NCI-H2107 treated with DMSO at 0.1 percent for 48 hours (cell line): Measurements from ENCODE around the gene CHRNA7.

Experiments
- DNase-seq: peaks from one replicate; lab custom pipeline; 2025; ENCODE audit not compliant: unreplicated experiment; lab: John Stamatoyannopoulos, UW

The CHRNA7 gene

DNA sequence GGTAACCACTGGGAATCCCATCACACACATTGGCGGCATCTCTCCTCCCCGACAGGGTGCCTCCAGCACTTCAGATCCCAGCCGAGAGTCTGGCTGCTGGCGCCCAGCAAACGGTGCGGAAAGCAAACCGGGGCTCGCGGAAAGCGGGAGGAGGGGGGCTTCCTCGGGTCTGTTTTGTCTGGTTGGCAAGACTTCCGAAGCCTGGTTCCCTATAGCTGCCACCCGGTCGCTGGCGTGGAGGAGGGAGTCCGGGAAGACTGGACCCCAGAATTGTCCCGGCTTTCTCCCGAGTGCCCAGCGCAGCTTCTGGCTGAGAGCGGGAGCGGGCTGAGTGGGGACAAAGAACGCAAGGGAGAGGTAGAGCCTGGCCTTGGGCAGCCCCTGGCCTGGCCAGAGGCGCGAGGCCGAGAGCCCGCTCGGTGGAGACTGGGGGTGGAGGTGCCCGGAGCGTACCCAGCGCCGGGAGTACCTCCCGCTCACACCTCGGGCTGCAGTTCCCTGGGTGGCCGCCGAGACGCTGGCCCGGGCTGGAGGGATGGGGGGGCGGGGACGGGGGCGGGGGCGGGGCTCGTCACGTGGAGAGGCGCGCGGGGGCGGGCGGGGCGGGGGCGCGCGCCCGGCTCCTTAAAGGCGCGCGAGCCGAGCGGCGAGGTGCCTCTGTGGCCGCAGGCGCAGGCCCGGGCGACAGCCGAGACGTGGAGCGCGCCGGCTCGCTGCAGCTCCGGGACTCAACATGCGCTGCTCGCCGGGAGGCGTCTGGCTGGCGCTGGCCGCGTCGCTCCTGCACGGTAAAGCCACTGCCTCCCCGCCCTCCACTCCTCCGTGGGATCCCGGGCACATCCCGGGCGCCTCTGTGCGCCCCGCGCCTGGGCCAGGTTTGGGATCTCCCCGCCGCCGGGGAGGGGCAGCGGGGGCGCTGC, at the start of gene CHRNA7:
TSS of gene CHRNA7 (plus strand) at position 654 of the 920 bp plus-strand sequence. CDS start at position 734, 80 bp downstream.
- DNase-seq = no peak

DNA sequence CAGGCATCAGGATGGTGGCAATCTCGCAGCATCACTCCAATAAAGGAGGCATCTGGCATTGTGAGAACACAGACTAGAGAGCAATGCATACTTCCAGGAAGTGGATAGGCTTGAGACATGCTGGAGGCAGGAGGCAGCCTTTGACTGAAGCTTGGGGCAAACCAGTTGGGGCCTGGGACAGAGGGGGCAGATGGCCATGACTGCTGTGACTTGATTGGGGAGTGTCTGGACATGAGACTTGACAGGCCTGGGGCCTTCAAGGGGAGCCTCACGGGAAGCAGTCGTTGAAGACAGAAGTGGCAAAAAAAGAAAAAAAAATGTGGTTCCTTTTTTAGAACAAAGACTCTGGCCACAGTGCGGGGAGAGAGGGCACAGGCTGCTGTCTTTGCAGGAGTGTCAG, 44.7 kb upstream of the CHRNA7 start:
- no peak for DNase-seq

DNA sequence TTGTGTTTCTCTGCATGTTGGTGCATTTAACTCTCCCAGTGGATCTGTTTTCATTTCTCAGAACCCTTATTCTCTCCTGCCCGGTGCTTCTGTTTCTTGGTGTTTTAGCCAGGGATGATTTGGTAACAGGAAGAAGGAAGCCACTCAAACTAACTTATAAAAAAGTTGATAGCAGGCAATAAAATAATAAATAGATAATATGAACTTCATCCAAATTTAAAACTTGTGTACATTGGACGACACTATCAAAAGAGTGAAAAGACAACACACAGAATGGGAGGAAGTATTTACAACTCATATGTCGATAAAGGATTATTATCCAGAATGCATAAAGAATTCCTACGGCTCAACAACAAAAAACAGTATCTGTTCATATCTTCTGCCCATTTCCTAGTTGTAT, 37.3 kb upstream of the CHRNA7 start:
- no peak for DNase-seq

DNA sequence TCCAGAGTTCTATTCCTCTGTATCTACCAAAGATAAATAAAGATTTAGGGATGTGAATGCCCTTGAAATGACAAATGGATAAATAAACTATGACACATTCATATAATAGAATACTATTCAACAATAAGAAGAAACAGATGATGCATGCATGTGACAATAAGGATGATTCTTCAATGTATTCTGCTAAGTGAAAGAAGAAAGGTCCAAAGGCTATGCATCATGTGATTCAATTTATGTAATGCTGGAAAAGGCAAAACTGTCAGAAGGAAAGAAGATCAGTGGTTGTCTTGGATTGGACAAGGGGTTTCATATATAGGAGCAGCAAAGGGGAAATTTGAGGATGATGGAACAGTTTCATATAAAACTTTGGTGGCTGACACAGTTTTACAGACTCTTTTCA, 32.6 kb upstream of the CHRNA7 start:
- no peak for DNase-seq

DNA sequence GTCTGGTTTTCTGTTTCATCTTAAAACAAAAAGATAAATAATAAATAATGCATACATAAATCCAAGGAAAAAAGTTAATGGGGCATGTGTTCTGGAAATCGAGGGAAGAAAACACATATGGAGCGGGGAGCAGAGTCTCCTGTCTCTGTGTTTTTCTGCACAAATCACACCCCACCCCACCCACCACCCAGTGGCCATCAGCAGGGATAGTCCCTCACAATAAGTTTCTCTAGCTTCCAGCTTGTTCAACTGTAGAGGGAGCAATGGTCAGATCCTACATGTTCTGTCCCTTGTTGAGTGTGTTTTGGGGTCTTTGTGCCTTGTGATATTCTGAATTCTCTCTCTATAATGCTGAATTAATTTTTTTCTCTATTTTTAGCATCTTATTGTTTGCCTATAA, 26.8 kb upstream of the CHRNA7 start:
- no peak for DNase-seq

DNA sequence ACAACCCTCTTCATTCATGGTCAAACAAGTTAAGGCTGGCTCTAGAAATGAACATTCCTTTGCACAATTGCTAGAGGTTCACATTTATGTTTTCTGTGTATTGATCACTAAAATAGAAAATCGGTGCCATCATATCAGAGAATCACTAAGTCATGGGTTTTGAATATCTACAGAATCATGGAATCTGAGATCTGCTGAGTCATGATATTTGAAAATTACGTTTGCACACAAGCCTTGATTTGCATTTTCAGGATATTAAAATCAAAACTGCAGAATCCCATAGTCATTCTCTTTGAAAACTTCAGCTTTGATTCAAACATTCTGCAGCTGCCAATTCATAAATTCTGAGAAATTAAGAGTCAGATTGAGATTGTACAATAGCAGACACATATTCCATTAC, 26.1 kb upstream of the CHRNA7 start:
- DNase-seq = no peak

DNA sequence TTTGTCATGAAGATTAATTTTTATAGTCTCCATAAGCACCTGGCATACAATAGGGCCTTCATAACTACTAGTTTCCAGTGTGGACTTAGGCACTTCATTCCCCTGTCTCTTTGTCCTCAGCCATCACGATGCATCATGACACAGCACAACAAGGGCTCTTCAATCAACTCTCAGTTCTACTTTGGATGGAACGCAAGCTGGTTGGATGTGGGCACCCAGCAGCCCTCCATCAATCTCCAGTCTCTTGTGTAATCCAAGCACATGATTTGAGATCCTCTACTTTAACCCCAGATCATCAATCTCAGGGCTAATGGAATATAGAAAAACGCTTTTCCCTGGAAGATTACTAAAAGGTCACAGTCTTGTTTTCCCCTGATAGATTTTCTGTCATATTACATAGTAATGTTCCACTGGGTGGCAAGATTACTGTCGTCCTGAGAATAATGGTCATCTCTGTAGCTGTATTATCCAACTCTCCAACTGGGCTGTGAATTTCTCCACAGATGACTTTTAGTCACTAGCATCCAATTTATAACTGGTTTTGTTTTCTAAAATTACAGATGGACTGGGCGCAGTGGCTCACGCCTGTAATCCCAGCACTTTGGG, 22.9 kb upstream of the CHRNA7 start:
- DNase-seq = no peak

DNA sequence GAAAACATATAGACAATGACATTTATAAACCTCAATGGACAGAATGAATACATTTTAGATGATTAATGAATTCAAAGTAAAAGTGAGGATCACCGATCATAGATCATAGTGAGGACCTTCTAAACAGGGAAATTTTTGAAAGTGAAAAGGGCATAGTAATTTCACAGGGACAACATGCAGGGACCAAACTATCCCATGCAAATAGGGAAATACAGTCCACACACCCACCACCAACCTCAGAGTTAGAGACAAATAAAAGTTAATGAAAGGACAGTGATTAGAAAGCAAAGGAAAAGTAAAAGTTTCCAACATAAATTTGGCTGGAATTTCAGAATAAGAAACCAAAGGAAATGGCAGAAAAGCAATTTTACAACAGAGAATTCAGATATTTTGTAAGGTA, 15.4 kb upstream of the CHRNA7 start:
- no peak for DNase-seq

DNA sequence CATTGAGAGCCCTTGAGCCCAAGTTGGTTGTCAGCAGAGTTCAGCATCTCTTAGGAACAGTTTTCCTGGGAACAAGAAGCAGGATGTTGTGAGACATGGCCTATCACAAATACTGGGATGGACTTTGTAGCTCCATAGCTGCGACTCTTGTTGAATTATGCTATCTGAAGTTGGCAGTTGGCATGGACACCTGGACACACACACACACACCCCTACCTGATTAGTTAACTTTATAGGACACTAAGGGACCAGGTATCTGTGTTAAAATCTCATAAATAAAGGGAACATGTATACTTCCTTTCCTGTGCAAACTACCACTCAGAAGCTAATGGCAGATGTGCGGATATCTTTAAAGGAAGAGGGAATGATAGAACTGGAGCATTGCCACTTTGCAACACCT, 10.2 kb upstream of the CHRNA7 start:
- no peak for DNase-seq

DNA sequence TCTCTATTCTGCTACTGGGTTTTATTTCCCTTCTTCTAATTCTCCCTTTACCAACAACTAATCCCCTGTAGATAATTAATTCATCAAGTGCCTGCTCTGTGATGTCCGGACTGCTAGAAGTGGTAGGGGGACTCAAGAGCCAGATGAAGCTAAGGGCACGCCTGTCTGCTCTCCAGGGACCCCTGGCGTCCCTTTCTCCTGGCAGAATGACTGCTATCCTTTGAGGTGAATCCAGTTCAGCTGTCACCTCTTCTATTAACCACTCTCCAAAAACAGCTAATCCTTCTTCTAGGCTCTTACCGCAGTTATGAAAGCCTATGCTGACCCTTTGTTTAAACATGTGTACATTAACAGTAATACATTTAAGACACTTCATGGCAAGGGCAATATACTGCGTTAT, 1.4 kb upstream of the CHRNA7 start:
- no peak for DNase-seq

DNA sequence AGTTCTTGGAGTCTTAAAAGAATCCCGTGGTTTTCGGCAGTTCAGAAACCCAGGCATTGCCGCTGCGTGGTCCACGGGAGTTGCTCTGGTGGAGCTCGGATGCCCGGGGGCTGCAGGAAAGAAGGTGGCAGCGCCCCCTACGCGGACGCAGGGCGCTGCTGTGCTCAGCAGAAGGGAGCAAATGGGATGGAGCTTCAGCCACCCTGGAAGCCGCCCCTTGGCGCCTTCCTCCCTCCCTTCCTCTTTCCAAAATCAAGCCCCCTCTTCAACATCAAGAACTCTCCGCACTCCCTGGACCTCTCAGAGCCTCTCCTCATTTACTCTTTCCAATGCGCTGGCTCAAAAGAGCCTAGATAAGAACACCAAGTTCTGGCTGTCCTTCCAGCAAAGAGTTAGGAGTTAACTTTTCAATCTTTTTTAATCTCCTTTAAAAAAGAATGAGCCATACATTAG, 880 bp upstream of the CHRNA7 start:
- DNase-seq = no peak

DNA sequence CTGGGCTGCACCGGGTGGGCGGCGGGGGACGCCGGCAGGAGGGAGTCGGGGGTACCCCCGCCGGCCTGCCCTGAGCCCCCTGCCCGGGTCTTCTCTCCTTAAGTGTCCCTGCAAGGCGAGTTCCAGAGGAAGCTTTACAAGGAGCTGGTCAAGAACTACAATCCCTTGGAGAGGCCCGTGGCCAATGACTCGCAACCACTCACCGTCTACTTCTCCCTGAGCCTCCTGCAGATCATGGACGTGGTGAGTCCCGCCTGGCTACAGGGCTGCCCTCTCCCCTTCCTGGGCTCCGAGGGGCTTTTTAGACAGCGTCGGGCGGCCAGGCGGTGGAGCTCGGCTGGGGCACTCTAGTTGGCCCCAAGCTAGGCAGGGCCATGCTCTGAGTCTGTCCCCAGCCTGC, 480 bp downstream of the CHRNA7 start:
- DNase-seq = no peak

DNA sequence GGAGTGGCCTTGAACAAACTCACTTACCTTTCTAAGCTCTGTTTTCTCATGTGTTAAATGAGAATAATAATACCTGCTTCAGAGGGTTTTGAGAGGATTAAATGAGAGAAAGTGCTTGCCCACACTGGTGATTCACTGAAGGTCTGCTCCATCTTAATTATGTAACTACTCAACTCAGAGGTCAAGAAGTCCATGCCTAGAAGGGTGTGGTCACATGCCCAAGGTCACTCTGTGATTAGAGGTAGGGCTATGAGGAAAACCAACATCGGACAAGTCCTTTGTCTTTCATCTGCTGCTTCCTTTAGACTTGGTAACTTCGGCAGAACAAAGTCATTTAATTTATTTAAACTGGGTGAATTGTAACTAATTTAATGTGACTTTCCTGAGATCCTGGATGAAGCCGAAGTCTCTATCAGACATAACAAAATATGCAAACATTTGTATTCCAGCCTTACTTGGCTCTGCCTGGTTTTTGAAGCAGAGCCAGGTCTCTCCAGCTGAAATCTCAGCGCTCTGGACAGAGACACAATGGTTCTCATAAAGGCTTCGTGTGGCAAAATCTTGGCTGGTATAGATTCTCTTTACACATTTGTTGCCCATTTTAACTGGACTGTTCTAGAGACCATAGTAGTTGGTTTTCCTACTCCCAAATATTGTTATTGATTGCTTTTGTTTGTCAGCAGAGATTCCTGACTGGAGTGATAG, 3.0 kb downstream of the CHRNA7 start:
- DNase-seq = no peak

DNA sequence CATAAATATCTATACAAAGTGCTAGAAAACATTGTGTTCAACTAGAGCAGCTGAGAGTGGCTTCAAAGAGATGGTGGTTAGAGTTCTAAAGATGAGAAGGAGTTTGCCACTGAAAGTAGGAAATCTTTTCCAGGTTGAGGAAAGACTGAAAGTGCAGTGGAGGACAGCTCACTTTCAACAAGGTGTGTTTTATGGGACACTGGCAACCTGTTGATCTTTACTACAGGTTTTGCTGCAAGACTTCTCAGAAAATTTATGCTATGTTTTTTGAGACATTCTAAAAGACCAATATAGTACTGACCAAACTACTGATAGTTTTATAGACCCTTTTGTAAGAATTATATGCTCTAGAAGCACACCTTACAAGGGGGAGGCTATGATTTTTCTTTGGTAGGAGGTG, 3.8 kb downstream of the CHRNA7 start:
- no peak for DNase-seq

DNA sequence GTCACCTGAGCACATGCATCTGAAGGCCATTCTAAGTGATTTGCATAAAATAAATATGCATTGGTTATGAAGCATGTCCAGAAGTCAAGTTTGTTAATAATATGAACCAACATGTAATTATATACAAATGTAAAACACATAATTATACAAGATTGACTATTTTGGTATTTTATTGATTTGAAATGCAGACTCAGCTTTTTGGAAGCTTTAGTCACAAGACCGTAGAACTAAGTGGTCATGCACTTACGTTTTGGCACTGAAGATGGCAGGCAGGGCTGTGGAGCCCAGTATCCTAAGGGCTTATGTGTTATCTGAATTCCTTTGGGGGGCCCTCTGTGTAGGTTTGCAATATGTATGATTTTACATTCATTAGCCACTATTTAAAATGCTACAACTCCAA, 5.0 kb downstream of the CHRNA7 start:
- DNase-seq = no peak

DNA sequence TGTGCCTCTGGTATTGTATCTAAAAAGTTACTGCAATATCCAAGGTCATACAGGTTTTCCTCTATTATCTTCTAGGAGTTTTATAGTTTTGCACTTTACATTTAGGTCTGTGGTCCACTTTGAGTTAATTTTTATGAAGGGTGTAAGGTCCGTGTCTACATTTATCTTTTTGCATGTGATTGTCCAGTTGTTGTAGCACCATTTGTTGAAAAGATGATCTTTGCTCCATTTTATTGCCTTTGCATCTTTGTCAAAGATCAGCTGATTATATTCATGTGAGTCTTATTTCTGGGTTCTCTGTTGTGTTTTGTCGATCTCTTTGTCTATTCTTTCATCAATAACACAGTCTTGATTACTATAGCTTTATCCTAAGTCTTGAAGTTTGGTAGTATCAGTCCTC, 6.7 kb downstream of the CHRNA7 start:
- DNase-seq = no peak

DNA sequence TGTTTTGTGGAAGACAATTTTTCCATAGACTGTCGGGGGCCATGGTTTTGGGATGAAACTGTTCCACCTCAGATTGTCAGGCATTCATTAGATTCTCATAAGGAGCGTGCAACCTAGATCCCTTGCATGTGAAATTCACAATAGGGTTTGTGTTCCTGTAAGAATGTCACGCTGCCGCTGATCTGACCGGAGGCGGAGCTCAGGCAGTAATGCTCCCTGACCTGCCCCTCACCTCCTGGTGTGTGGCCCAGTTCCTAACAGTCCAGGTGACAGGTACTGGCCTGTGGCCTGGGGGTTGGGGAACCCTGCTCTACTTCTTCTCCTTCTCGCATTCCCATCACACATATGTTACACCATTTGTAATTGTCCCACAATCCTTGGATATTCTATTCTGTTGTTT, 11.0 kb downstream of the CHRNA7 start:
- no peak for DNase-seq

DNA sequence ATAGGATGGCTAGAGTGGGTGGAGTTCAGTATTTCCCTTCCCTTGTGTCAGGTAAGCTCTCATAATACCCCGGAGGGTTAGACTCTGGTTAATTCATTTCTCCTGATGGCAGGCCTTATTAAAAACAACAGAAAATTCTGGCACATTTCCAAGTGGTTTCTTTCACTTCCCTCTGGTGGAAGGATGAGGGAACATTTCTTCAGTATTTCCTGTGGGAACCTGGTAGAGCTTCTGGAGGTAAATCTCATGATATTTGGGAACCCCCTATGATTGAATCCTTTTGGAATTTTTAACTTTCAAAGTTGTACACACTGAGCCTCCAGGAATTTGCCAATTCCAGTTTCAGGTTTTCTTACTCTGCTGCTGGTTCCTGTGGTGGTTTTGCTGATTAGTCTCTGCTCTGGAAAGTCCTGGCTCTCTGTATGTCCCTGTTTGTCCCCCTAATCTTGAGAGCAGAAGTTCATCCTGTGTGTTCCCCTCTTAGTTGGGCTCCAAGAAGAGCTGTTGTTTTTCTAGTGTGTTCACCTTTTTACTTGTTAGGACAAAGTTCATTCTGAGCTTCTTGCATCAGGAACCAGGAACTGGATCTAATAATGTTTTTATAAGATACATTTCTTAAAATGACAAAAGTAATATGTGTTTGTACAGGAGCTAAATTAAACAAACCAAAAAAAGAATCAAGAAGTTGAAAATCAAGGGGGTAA, 12.1 kb downstream of the CHRNA7 start:
- DNase-seq = no peak

DNA sequence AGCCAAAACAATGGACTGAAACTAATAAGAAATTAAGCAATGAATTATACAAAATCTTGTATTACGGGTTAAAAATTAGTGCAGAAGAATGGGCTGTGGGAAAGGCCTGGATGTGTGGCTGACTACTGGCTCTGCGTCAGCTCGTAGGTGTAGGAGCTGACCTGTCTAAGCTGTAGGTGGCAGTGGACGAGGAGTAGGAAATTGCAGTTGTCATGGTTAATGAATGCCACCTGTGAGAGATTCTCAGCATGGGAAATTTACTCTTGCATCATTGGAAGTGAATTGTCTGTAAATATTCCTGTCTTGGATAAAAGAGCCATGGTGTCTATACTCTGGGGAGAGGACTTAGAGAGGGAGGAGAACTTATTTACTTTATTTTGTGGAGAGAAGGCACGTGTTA, 23.4 kb downstream of the CHRNA7 start:
- no peak for DNase-seq

DNA sequence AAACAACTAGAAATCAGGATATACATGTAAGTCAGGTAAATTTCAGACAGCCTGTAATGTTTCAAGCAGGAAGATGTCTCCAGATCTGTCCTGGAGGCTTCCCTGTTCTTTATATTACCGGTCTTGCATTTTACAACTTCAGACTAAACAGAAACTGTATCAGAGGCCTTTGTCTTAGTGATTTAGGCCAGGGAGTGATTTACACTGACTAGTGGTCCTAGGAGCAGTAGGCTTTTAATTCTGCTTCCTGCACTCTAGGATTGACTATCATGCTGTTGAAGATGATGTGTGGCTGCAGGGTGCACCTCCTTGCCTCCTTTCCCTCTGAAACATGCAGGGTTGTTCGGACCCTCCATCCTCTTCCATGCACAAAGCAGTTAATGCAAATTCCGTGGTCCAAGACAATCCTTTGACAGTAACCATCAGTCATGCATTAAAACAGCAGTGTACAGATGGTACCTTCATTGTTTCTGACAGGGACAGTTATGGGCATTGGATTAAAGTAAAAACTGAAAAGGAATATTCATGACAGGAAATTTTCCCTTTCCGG, 27.6 kb downstream of the CHRNA7 start:
- DNase-seq = no peak

DNA sequence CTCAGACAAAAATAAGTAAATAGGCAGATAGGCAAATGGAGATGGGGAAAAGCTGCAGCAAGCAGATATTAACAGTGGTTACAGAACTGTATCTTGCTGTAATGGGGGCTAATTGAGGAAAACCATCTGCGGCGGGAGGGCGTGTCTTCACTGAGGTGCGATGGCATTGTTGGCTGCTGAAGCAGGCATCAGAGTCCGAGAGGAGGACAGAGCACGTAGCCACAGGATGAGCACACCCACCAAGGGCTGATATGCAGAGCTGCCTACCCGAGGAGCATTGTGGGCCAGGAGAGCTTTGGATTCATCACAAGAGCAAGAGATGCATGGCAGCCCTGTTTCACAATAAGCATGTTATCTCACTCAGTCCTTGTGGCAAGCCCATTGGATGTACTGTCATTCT, 30.4 kb downstream of the CHRNA7 start:
- no peak for DNase-seq
